OCI-LY7 (cell line): ENCODE data around the gene CCDC141. TPM values are rescaled to one million over a fixed set of nuclear protein-coding genes. Genes with fewer than 3 reads are reported as not detected.

Experiments
- BruUV-seq: library from RNA; stranded (reverse); fragments of 400-500 nt; replicated peaks from 2 replicates; lab custom pipeline; 2021; lab: Mats Ljungman, UMichigan
- CTCF ChIA-PET: fragments of 300-600 bp; sonication (Branson Sonifier 250); formaldehyde crosslinking; loops from one replicate; lab custom pipeline; 2022; ENCODE audit warnings: antibody characterized with exemption; ENCODE audit not compliant: unreplicated experiment; lab: Charles Lee
- POLR2A ChIA-PET: fragments of 300-600 bp; sonication (Branson Sonifier 250); formaldehyde crosslinking; loops from one replicate; lab custom pipeline; 2022; ENCODE audit warnings: antibody characterized with exemption; lab: Charles Lee
- DNase-seq: peaks from one replicate; pipeline ENCODE4 v3.0.0-alpha.2; 2015; ENCODE audit warnings: low spot score
- H2AFZ ChIP-seq: fragments of 200-600 bp; sonication (generic), shearing (Covaris generic); 2 replicates; pipeline ENCODE4 v1.6.1; 2014; ENCODE audit warnings: mild to moderate bottlenecking, antibody characterized with exemption, low read length, moderate library complexity
- H3K27ac ChIP-seq: fragments of 200-600 bp; sonication (generic); 2 replicates; pipeline ENCODE4 v1.5.1; 2014; ENCODE audit warnings: mixed run types, low read depth, mild to moderate bottlenecking, moderate library complexity, low read length, inconsistent platforms; ENCODE audit not compliant: poor library complexity, severe bottlenecking
- H3K36me3 ChIP-seq: fragments of 200-600 bp; sonication (generic); 2 replicates; pipeline ENCODE4 v1.6.1; 2014; ENCODE audit warnings: mild to moderate bottlenecking, antibody characterized with exemption, low read length, moderate library complexity, mixed read lengths; ENCODE audit not compliant: insufficient read depth
- H3K4me1 ChIP-seq: fragments of 200-600 bp; sonication (generic); 2 replicates; pipeline ENCODE4 v1.5.1; 2014; ENCODE audit warnings: mild to moderate bottlenecking, low read length; ENCODE audit not compliant: insufficient read depth, poor library complexity, severe bottlenecking
- H3K4me2 ChIP-seq: fragments of 200-600 bp; sonication (generic); 2 replicates; pipeline ENCODE4 v1.6.1; 2014; ENCODE audit warnings: mild to moderate bottlenecking, low read length
- H3K4me3 ChIP-seq: fragments of 200-600 bp; sonication (generic); 2 replicates; pipeline ENCODE4 v1.5.1; 2014; ENCODE audit warnings: mild to moderate bottlenecking, low read depth, low read length; ENCODE audit not compliant: poor library complexity, severe bottlenecking
- H3K79me2 ChIP-seq: fragments of 200-600 bp; sonication (generic); 2 replicates; pipeline ENCODE4 v1.6.1; 2016; ENCODE audit warnings: low read depth, mild to moderate bottlenecking, low read length, moderate library complexity, mixed read lengths; ENCODE audit not compliant: insufficient read depth
- H3K9me2 ChIP-seq: fragments of 200-600 bp; sonication (generic); 2 replicates; pipeline ENCODE4 v1.6.1; 2016; ENCODE audit warnings: mild to moderate bottlenecking, low read length, mixed read lengths; ENCODE audit not compliant: insufficient read depth
- H3K9me3 ChIP-seq: fragments of 200-600 bp; sonication (generic); 2 replicates; pipeline ENCODE4 v1.6.1; 2014; ENCODE audit warnings: mild to moderate bottlenecking, mixed run types, low read length, mixed read lengths
- H4K20me1 ChIP-seq: fragments of 200-600 bp; sonication (generic); 2 replicates; pipeline ENCODE4 v1.6.1; 2014; ENCODE audit warnings: mild to moderate bottlenecking, antibody characterized with exemption, low read length, moderate library complexity, mixed read lengths; ENCODE audit not compliant: insufficient read depth
- CTCF ChIP-seq: fragments of 200-600 bp; sonication (generic); conservative IDR thresholded peaks from 2 replicates; pipeline ENCODE4 v1.5.1; 2014; ENCODE audit warnings: mild to moderate bottlenecking, antibody characterized with exemption, low read length, moderate library complexity, mixed read lengths
- EZH2phosphoT487 ChIP-seq: fragments of 200-600 bp; sonication (generic); IDR thresholded peaks from 2 replicates; pipeline ENCODE4 v1.6.1; 2018; ENCODE audit warnings: low read depth, borderline replicate concordance, mild to moderate bottlenecking, mixed run types, antibody characterized with exemption, low read length, moderate library complexity, mixed read lengths
- intact Hi-C: fragments of 100-400 bp; cut with micrococcal nuclease; formaldehyde crosslinking; loops from one replicate; pipeline ENCODE4 v1.10.0; 2022; ENCODE audit not compliant: unreplicated experiment
- total RNA-seq, 2 experiments: library from RNA; depleted of rRNA in 1 of 2; stranded (reverse); fragments of >200 nt in 1 of 2; shearing (Covaris generic) in 1 of 2; gene quantifications; 2 replicates each; pipeline ENCODE4 v1.2.3, GENCODE V29; 2014 to 2022

The CCDC141 gene
- total RNA-seq, 2 experiments from 2014 or later = 0.32 TPM; not detected in 1

DNA sequence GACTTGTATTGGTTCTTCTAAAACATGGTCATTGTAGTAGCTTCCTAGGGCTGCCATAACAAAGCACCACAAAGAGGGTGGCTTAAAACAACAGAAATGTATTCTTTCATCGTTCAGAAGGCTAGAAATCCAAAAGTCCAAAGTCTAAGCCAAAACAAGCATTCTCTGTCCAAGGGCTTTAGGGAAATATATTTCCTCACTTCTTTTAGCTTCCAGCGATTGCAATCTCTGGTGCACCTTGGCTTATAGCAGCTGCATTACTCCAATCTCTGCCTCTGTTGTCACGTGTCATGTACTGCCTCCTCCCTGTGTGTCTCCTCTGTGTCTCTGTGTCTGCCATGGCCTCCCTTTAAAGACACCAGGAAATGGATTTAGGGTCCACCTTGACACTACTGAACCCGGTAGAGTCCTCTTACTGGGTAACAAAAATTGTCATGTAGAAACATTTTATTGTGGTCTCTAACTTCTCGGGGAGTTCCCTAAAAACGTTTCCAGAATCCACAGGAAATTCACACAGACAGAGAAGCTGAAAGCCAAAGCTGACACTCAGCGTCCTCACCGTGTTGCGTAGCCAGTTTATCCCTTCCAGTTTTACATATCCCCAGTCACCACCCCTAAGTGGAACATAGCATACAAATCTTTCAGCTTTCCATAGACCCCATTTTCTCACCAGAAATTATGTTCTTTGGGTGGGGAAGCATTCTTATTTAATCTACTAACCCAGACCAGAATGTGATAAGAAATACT, 222.0 kb downstream of the CCDC141 start:
- Histone ChIP-seq H3K4me1 (no peaks in the 10 kb centered on the region), H2AFZ (no peak overlapping the region), H3K27ac (no peak overlapping the region), H3K4me2 (no peak overlapping the region), H3K9me2 (no peaks in the 10 kb centered on the region), H3K36me3 (no peaks in the 10 kb centered on the region), H3K4me3 (no peak overlapping the region), H3K79me2 (no peaks in the 10 kb centered on the region), H3K9me3 (no peaks in the 10 kb centered on the region), H4K20me1 (no peaks in the 10 kb centered on the region)
- ChIA-PET CTCF (no interaction called here), POLR2A (interaction anchor here (0.5 to 0.6 kb wide), 2 partner anchors 35 to 1047 kb away, joined by 3 read pairs; no protein-coding TSS in a partner anchor)
- intact Hi-C loops = no loop called here
- no peak for DNase-seq
- no peak for TF ChIP-seq EZH2phosphoT487
- no peak for TF ChIP-seq CTCF
- no TSS peak for BruUV-seq

DNA sequence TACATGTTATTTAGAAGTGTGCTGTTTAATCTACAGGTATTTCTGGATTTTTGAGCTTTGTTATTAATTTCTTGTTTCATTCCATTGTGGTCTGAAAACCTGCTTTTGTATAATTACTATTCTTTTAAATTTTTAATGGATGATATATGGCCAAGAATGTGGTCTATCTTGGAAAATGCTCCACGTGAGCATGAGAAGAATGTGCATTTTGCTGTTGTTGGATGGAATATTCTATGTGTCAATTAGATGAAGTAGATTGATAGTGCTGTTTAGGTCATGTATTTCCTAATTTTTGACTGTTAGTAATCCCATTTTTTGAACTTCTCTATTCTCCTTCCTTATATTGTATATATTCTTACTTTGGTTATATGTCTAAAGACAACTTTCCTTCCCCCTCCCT, 222.8 kb downstream of the CCDC141 start:
- Histone ChIP-seq H3K9me2 (no peaks in the 10 kb centered on the region), H3K36me3 (no peaks in the 10 kb centered on the region), H3K79me2 (no peaks in the 10 kb centered on the region), H4K20me1 (no peaks in the 10 kb centered on the region), H3K9me3 (no peaks in the 10 kb centered on the region), H3K4me3 (no peak overlapping the region), H3K4me1 (no peaks in the 10 kb centered on the region), H2AFZ (no peak overlapping the region), H3K27ac (no peak overlapping the region), H3K4me2 (no peak overlapping the region)
- TF ChIP-seq EZH2phosphoT487 = no peak
- TF ChIP-seq CTCF = no peak
- no peak for DNase-seq
- POLR2A ChIA-PET = no interaction called here
- BruUV-seq = no TSS peak
- intact Hi-C loops = no loop called here
- CTCF ChIA-PET = no interaction called here

DNA sequence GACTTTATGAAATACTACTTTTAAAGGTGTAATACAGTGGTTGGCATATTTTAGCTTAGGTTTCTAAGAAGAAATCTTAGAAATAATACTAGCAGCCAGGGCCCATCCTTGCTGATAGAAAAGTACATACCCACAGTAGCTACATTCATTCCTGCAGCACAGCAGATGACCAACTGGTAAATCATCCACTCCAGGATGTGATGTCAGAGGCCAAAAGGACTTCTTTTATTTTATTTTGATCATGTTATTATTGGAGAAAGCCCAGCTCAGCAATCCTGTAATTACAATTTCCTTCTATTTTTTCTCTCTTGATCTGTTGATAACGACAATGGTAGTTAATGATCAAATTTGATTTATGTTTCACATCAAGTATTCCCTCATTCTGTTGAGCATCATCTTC, 224.8 kb downstream of the CCDC141 start:
- no peak for TF ChIP-seq EZH2phosphoT487
- H3K36me3 ChIP-seq = no peaks in the 10 kb centered on the region
- no peaks in the 10 kb centered on the region for H3K4me1 ChIP-seq
- no peaks in the 10 kb centered on the region for H3K79me2 ChIP-seq
- POLR2A ChIA-PET = no interaction called here
- H4K20me1 ChIP-seq = no peaks in the 10 kb centered on the region
- intact Hi-C loops = no loop called here
- CTCF ChIA-PET = no interaction called here
- no TSS peak for BruUV-seq
- DNase-seq = no peak
- no peaks in the 10 kb centered on the region for H3K9me2 ChIP-seq
- H3K27ac ChIP-seq = no peak overlapping the region
- H3K9me3 ChIP-seq = no peaks in the 10 kb centered on the region
- H3K4me3 ChIP-seq = no peak overlapping the region
- no peak overlapping the region for H2AFZ ChIP-seq
- H3K4me2 ChIP-seq = no peak overlapping the region
